GOT3 (cell line): ENCODE results near the gene ZNF532.

Experiments used
- DNase-seq: peaks from one replicate; lab custom pipeline; 2025; ENCODE audit warnings: mixed read lengths; lab: John Stamatoyannopoulos, UW

Gene ZNF532

GRCh38 chr18:58949031-58949430, 84.4 kb downstream of the ZNF532 start:
- DNase-seq = no peak

GRCh38 chr18:58951986-58952702, 87.5 kb downstream of the ZNF532 start:
- no peak for DNase-seq

- DNase-seq = no peak
Observed at GRCh38 chr18:58952858-58953257, 88.2 kb downstream of the ZNF532 start.

GRCh38 chr18:58953627-58954026, 89.0 kb downstream of the ZNF532 start:
- DNase-seq = no peak

GRCh38 chr18:58955001-58955400, 90.3 kb downstream of the ZNF532 start:
- no peak for DNase-seq

GRCh38 chr18:58955738-58956137, 91.1 kb downstream of the ZNF532 start:
- no peak for DNase-seq

- DNase-seq = no peak
Observed at GRCh38 chr18:58958628-58959027, 94.0 kb downstream of the ZNF532 start.

GRCh38 chr18:58960508-58960907, 95.8 kb downstream of the ZNF532 start:
- DNase-seq = no peak

- DNase-seq = no peak
Observed at GRCh38 chr18:58960946-58961722, 96.5 kb downstream of the ZNF532 start.

- no peak for DNase-seq
Observed at GRCh38 chr18:58962336-58962735, 97.7 kb downstream of the ZNF532 start.

GRCh38 chr18:58965291-58966004, 100.8 kb downstream of the ZNF532 start:
- no peak for DNase-seq

- no peak for DNase-seq
Observed at GRCh38 chr18:58966005-58966677, 101.5 kb downstream of the ZNF532 start.

GRCh38 chr18:58966704-58967103, 102.0 kb downstream of the ZNF532 start:
- no peak for DNase-seq

GRCh38 chr18:58967751-58968254, 103.1 kb downstream of the ZNF532 start:
- no peak for DNase-seq

- DNase-seq = no peak
Observed at GRCh38 chr18:58970943-58971790, 106.5 kb downstream of the ZNF532 start.

- no peak for DNase-seq
Observed at GRCh38 chr18:58975296-58975695, 110.6 kb downstream of the ZNF532 start.

- DNase-seq = no peak
Observed at GRCh38 chr18:58975781-58976180, 111.1 kb downstream of the ZNF532 start.

- no peak for DNase-seq
Observed at GRCh38 chr18:58977223-58977622, 112.5 kb downstream of the ZNF532 start.

GRCh38 chr18:58977801-58978200, 113.1 kb downstream of the ZNF532 start:
- DNase-seq = no peak

- no peak for DNase-seq
Observed at GRCh38 chr18:58978916-58979315, 114.2 kb downstream of the ZNF532 start.

- DNase-seq = no peak
Observed at GRCh38 chr18:58979615-58980014, 114.9 kb downstream of the ZNF532 start.
